Heart left ventricle (tissue), 16 donors: ENCODE results near the gene OR10A5. TPM values are rescaled to one million over a fixed set of nuclear protein-coding genes. Genes with fewer than 3 reads are reported as not detected.
"Not testable (repeated sequence)": the region's sequence is repeated elsewhere in the genome, so short reads cannot be mapped to it uniquely, and the experiment has no call there.

Experiments used
- ATAC-seq, 4 donors: fragments of 200-7000 bp; cut with Tn5 transposase; one replicate each; pipeline ENCODE4 v1.9.1; 2020 to 2022; ENCODE audit warnings: moderate library complexity in 4 of 4, mild to moderate bottlenecking in 3 of 4, moderate number of reproducible peaks in 1 of 4
- DNase-seq, 5 donors: peaks; one replicate each; pipeline ENCODE4 v3.0.0-alpha.2; 2020
- H3K27ac ChIP-seq, 12 donors: fragments of 200-600 bp; sonication (generic) in 4 of 12; one replicate each; pipeline versions ENCODE4 v1.5.0 to v1.8.0; 2016 to 2022; ENCODE audit warnings: mild to moderate bottlenecking in 2 of 12
- H3K27me3 ChIP-seq, 9 donors: fragments of 200-600 bp; sonication (generic) in 2 of 9; one replicate each; pipeline versions ENCODE4 v1.5.1 to v1.8.0; 2016 to 2022; ENCODE audit warnings: mild to moderate bottlenecking in 3 of 9
- H3K36me3 ChIP-seq, 9 donors: fragments of 200-600 bp; sonication (generic) in 2 of 9; one replicate each; pipeline versions ENCODE4 v1.5.0 to v1.8.0; 2018 to 2022; ENCODE audit warnings: mild to moderate bottlenecking in 2 of 9
- H3K4me1 ChIP-seq, 12 donors: fragments of 200-600 bp; sonication (generic) in 4 of 12; one replicate each; pipeline versions ENCODE4 v1.5.0 to v1.8.0; 2016 to 2022; ENCODE audit warnings: mild to moderate bottlenecking in 3 of 12
- H3K4me3 ChIP-seq, 12 donors: fragments of 200-600 bp; sonication (generic) in 4 of 12; one replicate each; pipeline versions ENCODE4 v1.5.0 to v1.8.0; 2017 to 2022; ENCODE audit warnings: mild to moderate bottlenecking in 9 of 12, moderate library complexity in 4 of 12
- H3K9me3 ChIP-seq, 12 donors: fragments of 200-600 bp; sonication (generic) in 4 of 12; one replicate each; pipeline versions ENCODE4 v1.5.0 to v1.8.0; 2016 to 2022; ENCODE audit warnings: mild to moderate bottlenecking in 1 of 12
- CTCF ChIP-seq, 12 donors: fragments of 200-600 bp; sonication (generic) in 4 of 12; IDR thresholded peaks; one replicate each; pipeline versions ENCODE4 v1.5.0 to v1.8.0; 2018 to 2022; ENCODE audit warnings: antibody characterized with exemption in 12 of 12, mild to moderate bottlenecking in 5 of 12
- POLR2A ChIP-seq, 2 donors: fragments of 450-650 bp; IDR thresholded peaks; one replicate each; pipeline ENCODE4 v1.6.1; 2017; ENCODE audit warnings: antibody characterized with exemption in 2 of 2, mild to moderate bottlenecking in 2 of 2, moderate library complexity in 2 of 2
- whole genome bisulfite sequencing, 4 donors: extraction: QIAGEN DNeasy Blood & Tissue Kit in 2 of 4; methylation state at CpG; one replicate each; pipeline versions ENCODE4 v1.1.5 to v1.1.7; 2013 to 2018; 5-methylcytosine and 5-hydroxymethylcytosine counted together
- intact Hi-C, 10 donors: fragments of 100-400 bp; cut with DNase I; formaldehyde crosslinking; loops; one replicate each; pipeline versions ENCODE4 v1.11.1 to v1.14.2; 2022
- long read RNA-seq, 3 donors: library from polyadenylated mRNA; unstranded; transcript quantifications; one replicate each; pipeline ENCODE4 v2.0.0, GENCODE V29; 2020 to 2021
- polyA plus RNA-seq, 2 donors: library from polyadenylated mRNA; stranded (reverse); fragments of 200-250 nt; gene quantifications; one replicate each; pipeline ENCODE4 v1.2.3, GENCODE V29; 2013
- total RNA-seq, 9 donors: library from RNA; depleted of rRNA in 2 of 9; stranded (reverse); fragments of >200 nt in 2 of 9; fragmentation: NEBNext Ultra II Directional in 3 of 9; extraction: Animal tissue kit (Norgen Biotek cat#: 25700) in 3 of 9; gene quantifications; one replicate each; pipeline versions ENCODE4 v1.1.0 to v1.2.4, GENCODE V29; 2016 to 2023
- donor health status: ischemic (EF 13 %, LVEDD 7.1; RV severe dilation, severe dysfunction).
- donor health status: healthy with polysubstance abuse.
- donor health status: DM: no; HTN: yes; CAD: no.
- donor health status: DM: no; HTN: no; CAD: no.
- donor health status: ischemic (EF 25% LVEDD 6.9; RV normal size, moderate dysfunction).
- donor health status: ischemic (EF 25% LVEDD 5.7; RV mildly dilated, moderate dysfunction).
- donor health status: healthy.
- donor health status: DM: yes; HTN: yes; CAD: no.
- donor health status: ischemic (EF 35%, LVEDD 5.7; RV mildly dilated, moderate dysfunction).
- donor health status: nonischemic (EF 11% LVEDD 7.7; RV severe dilation, severe dysfunction).
- donor health status: DM: yes; HTN: yes; CAD: no.
- donor health status: PGD.
- donor health status: ischemic (EF 29% LVEDD 5.4; RV normal size, mild dysfunction).
- donor health status: nonischemic (EF 23%, LVEDD 6.1; RV moderate dilation, normal function).

The OR10A5 gene
- total RNA-seq: not detected
- not detected for polyA plus RNA-seq
- long read RNA-seq, donor 1: 0 reads
- long read RNA-seq, donor 2: 0 reads
- long read RNA-seq, donor 3: 0 reads

GRCh38 chr11:6845383-6845782 is at the start of gene OR10A5:
Gene OR10A5, plus strand, starts transcription at chr11:6845683. Its CDS starts 0 bp downstream, at chr11:6845683.
- ATAC-seq (no peak), DNase-seq (no peak)
- Histone ChIP-seq H3K27ac (no peak within 1 kb of the TSS), H3K4me3 (no peak within 1 kb of the TSS), H3K36me3 (no peaks in the 10 kb centered on the region), H3K27me3 (peaks cover 0 to 4% (median 0%) of the 10 kb centered on the region in 9 donors), H3K9me3 (peaks cover 0 to 9% (median 0%) of the 10 kb centered on the region in 12 donors), H3K4me1 (no peaks in the 10 kb centered on the region)
- intact Hi-C loops: no loop called here
- 68 to 76% (median 73%) methylated on average over 3 of the region's 3 CpGs for WGBS, 4 donors
- TF ChIP-seq POLR2A (IDR thresholded peaks at IDR 0.05) (no peak), CTCF (IDR thresholded peaks at IDR 0.05) (no peak)

GRCh38 chr11:6799402-6799801 is 46.1 kb upstream of the OR10A5 start, which contains the start of gene OR6A2:
Gene OR6A2, minus strand, starts transcription at chr11:6799689. Its CDS starts 3,981 bp downstream, at chr11:6795708.
- WGBS, 4 donors: 79 to 90% (median 87%) methylated on average over 1 of the region's 1 CpG
- H3K36me3 ChIP-seq: no peaks in the 10 kb centered on the region
- TF ChIP-seq POLR2A (IDR thresholded peaks at IDR 0.05): no peak
- TF ChIP-seq CTCF (IDR thresholded peaks at IDR 0.05): no peak

GRCh38 chr11:6801075-6801474 is 44.4 kb upstream of the OR10A5 start:
- ATAC-seq, intact Hi-C loops, H3K27ac ChIP-seq, H3K9me3 ChIP-seq, DNase-seq, H3K4me1 ChIP-seq, H3K27me3 ChIP-seq, H3K4me3 ChIP-seq, H3K36me3 ChIP-seq: not testable (repeated sequence)

More at GRCh38 chr11:6799402-6799801, 46.1 kb upstream of the OR10A5 start, which contains the start of gene OR6A2:
- Histone ChIP-seq H3K27ac (no peak within 1 kb of the TSS), H3K4me1 (no peaks in the 10 kb centered on the region), H3K4me3 (no peak within 1 kb of the TSS), H3K9me3 (peaks cover 0 to 8% (median 0%) of the 10 kb centered on the region in 12 donors), H3K27me3 (no peaks in the 10 kb centered on the region)
- ATAC-seq (no peak), DNase-seq (no peak)
- intact Hi-C loops: no loop called here

GRCh38 chr11:6812390-6813005 is 33.0 kb upstream of the OR10A5 start:
- H3K4me3 ChIP-seq: no peak overlapping the region

More at GRCh38 chr11:6812390-6813005, 33.0 kb upstream of the OR10A5 start:
- H3K27ac ChIP-seq: no peak overlapping the region
- ATAC-seq (peak in 3 of 4 donors; percentile 45 to 62 (median 47)), DNase-seq (no peak)
- no peaks in the 10 kb centered on the region for H3K36me3 ChIP-seq
- H3K9me3 ChIP-seq: no peaks in the 10 kb centered on the region
- no peaks in the 10 kb centered on the region for H3K4me1 ChIP-seq
- H3K27me3 ChIP-seq: peaks cover 0 to 12% (median 0%) of the 10 kb centered on the region in 9 donors
- peak; percentile 54 to 93 (median 82) for TF ChIP-seq CTCF (IDR thresholded peaks at IDR 0.05)
- TF ChIP-seq POLR2A (IDR thresholded peaks at IDR 0.05): no peak
- WGBS, 4 donors: 3 to 22% (median 19%) methylated on average over 5 to 6 of the region's 6 CpGs
- intact Hi-C loops: no loop called here
